HCT116 (cell line): ENCODE results near the gene HOXB1. TPM values are rescaled to one million over a fixed set of nuclear protein-coding genes. Genes with fewer than 3 reads are reported as not detected.

Experiments
- ATAC-seq: fragments of 200-7000 bp; cut with Tn5 transposase; 2 replicates; pipeline ENCODE4 v1.9.1; 2020; ENCODE audit warnings: mild to moderate bottlenecking, moderate library complexity
- BruUV-seq: library from RNA; stranded (reverse); fragments of 400-500 nt; replicated peaks from 2 replicates; lab custom pipeline; 2021; lab: Mats Ljungman, UMichigan
- CTCF ChIA-PET: fragments of 300-600 bp; sonication (Branson Sonifier 250); formaldehyde crosslinking; loops from one replicate; lab custom pipeline; 2021; ENCODE audit warnings: antibody characterized with exemption; lab: Charles Lee
- POLR2A ChIA-PET: fragments of 300-600, 350-600 bp; sonication (Branson Sonifier 250); formaldehyde crosslinking; loops from one replicate; lab custom pipeline; 2021; ENCODE audit warnings: antibody characterized with exemption; lab: Charles Lee
- RAD21 ChIA-PET, 2 experiments: fragments of 300-600 bp; sonication (Branson Sonifier 250); formaldehyde crosslinking; loops; one replicate each; lab custom pipeline; 2023; ENCODE audit warnings: low total read pairs in 2 of 2; ENCODE audit not compliant: uncharacterized antibody in 2 of 2, unreplicated experiment in 2 of 2, low non-redundant PET in 1 of 2; lab: Charles Lee
- DNase-seq: peaks from one replicate; pipeline ENCODE4 v3.0.0-alpha.2; 2010; ENCODE audit warnings: low read depth, low spot score
- H2AFZ ChIP-seq: fragments of 200-600 bp; shearing (Covaris generic), sonication (generic); 2 replicates; pipeline ENCODE4 v1.6.1; 2017; ENCODE audit warnings: low read depth, mixed run types, mixed read lengths, antibody characterized with exemption, low read length; ENCODE audit not compliant: poor library complexity, severe bottlenecking
- H3K27ac ChIP-seq: 2 replicates; pipeline ENCODE4 v1.5.1; 2012; ENCODE audit warnings: low read depth, low read length
- H3K27me3 ChIP-seq: fragments of 200-600 bp; sonication (generic); 2 replicates; pipeline ENCODE4 v1.6.1; 2016; ENCODE audit warnings: mixed run types, low read length, mixed read lengths; ENCODE audit not compliant: insufficient read depth
- H3K36me3 ChIP-seq, 2 experiments: fragments of 200-500 bp in 1 of 2; fragments of 200-600 bp in 1 of 2; sonication (Bioruptor generic) in 1 of 2; sonication (generic) in 1 of 2; 2 replicates each; pipeline versions ENCODE4 v1.5.1 to v1.6.1; 2014 to 2016; ENCODE audit warnings: low read length in 2 of 2, inconsistent platforms in 1 of 2, mixed read lengths in 1 of 2, mixed run types in 1 of 2; ENCODE audit not compliant: insufficient read depth in 2 of 2, control insufficient read depth in 1 of 2
- H3K4me1 ChIP-seq, 2 experiments: fragments of 200-600 bp in 1 of 2; sonication (generic) in 1 of 2; 2 replicates each; pipeline versions ENCODE4 v1.5.1 to v1.6.1; 2012 to 2017; ENCODE audit warnings: low read length in 2 of 2, inconsistent platforms in 1 of 2, mild to moderate bottlenecking in 1 of 2, mixed read lengths in 1 of 2, mixed run types in 1 of 2, moderate library complexity in 1 of 2; ENCODE audit not compliant: insufficient read depth in 2 of 2, control insufficient read depth in 1 of 2
- H3K4me2 ChIP-seq: fragments of 200-600 bp; sonication (generic); 2 replicates; pipeline ENCODE4 v1.6.1; 2017; ENCODE audit warnings: mixed run types, low read length, mixed read lengths
- H3K4me3 ChIP-seq, 2 experiments: fragments of 200-600 bp in 1 of 2; sonication (generic) in 1 of 2; replicated peaks in 1 of 2; 2 replicates each; pipeline ENCODE4 v1.5.1; 2011 to 2016; ENCODE audit warnings: low read length in 2 of 2, control low read depth in 1 of 2, low read depth in 1 of 2, mild to moderate bottlenecking in 1 of 2, mixed read lengths in 1 of 2, mixed run types in 1 of 2
- H3K79me2 ChIP-seq: fragments of 200-600 bp; sonication (generic); 2 replicates; pipeline ENCODE4 v1.6.1; 2017; ENCODE audit warnings: mild to moderate bottlenecking, mixed run types, low read length, moderate library complexity, mixed read lengths; ENCODE audit not compliant: insufficient read depth
- H3K9ac ChIP-seq: fragments of 200-600 bp; sonication (generic); 2 replicates; pipeline ENCODE4 v1.6.1; 2016; ENCODE audit warnings: low read length, mixed read lengths
- H3K9me2 ChIP-seq: fragments of 200-600 bp; sonication (generic), shearing (Covaris generic); 2 replicates; pipeline ENCODE4 v1.6.1; 2017; ENCODE audit warnings: mixed run types, mild to moderate bottlenecking, moderate library complexity; ENCODE audit not compliant: insufficient read depth
- H3K9me3 ChIP-seq, 2 experiments: fragments of 200-500 bp in 1 of 2; fragments of 200-600 bp in 1 of 2; sonication (Bioruptor generic) in 1 of 2; sonication (generic) in 1 of 2; 2 replicates each; pipeline ENCODE4 v1.6.1; 2014 to 2017; ENCODE audit warnings: low read length in 2 of 2, mixed read lengths in 2 of 2, inconsistent platforms in 1 of 2, low read depth in 1 of 2, mild to moderate bottlenecking in 1 of 2, mixed run types in 1 of 2, moderate library complexity in 1 of 2; ENCODE audit not compliant: control insufficient read depth in 1 of 2, insufficient read depth in 1 of 2
- H4K20me1 ChIP-seq: fragments of 200-600 bp; sonication (generic), shearing (Covaris generic); 2 replicates; pipeline ENCODE4 v1.6.1; 2017; ENCODE audit warnings: mixed run types, mild to moderate bottlenecking, moderate library complexity; ENCODE audit not compliant: insufficient read depth
- ATF3 ChIP-seq: IDR thresholded peaks from 2 replicates; pipeline ENCODE4 v1.6.1; 2012
- CBX3 ChIP-seq: IDR thresholded peaks from 2 replicates; pipeline ENCODE4 v1.6.1; 2012; ENCODE audit warnings: low read depth
- CEBPB ChIP-seq: IDR thresholded peaks from 2 replicates; pipeline ENCODE4 v1.6.1; 2012; ENCODE audit warnings: low read depth
- EGR1 ChIP-seq: IDR thresholded peaks from 2 replicates; pipeline ENCODE4 v1.6.1; 2012; ENCODE audit warnings: low read depth
- ELF1 ChIP-seq: IDR thresholded peaks from 2 replicates; pipeline ENCODE4 v1.6.1; 2012; ENCODE audit warnings: low read depth, borderline replicate concordance
- EZH2 ChIP-seq: fragments of 200-600 bp; sonication (generic); IDR thresholded peaks from 2 replicates; pipeline ENCODE4 v1.6.1; 2017; ENCODE audit warnings: antibody characterized with exemption, mixed run types
- EZH2phosphoT487 ChIP-seq: fragments of 200-600 bp; IDR thresholded peaks from 2 replicates; pipeline ENCODE4 v1.6.1; 2018; ENCODE audit warnings: antibody characterized with exemption, borderline replicate concordance
- FOSL1 ChIP-seq: IDR thresholded peaks from 2 replicates; pipeline ENCODE4 v1.6.1; 2012; ENCODE audit warnings: low read depth
- JUND ChIP-seq: IDR thresholded peaks from 2 replicates; pipeline ENCODE4 v1.6.1; 2012
- POLR2AphosphoS5 ChIP-seq: IDR thresholded peaks from 2 replicates; pipeline ENCODE4 v1.6.1; 2011; ENCODE audit warnings: mild to moderate bottlenecking, low read depth, low read length, moderate library complexity
- RAD21 ChIP-seq: IDR thresholded peaks from 2 replicates; pipeline ENCODE4 v1.6.1; 2012; ENCODE audit warnings: low read depth, mild to moderate bottlenecking
- REST ChIP-seq: IDR thresholded peaks from 2 replicates; pipeline ENCODE4 v1.6.1; 2012; ENCODE audit warnings: low read depth
- SIN3A ChIP-seq: IDR thresholded peaks from 2 replicates; pipeline ENCODE4 v1.6.1; 2012; ENCODE audit warnings: low read depth
- SP1 ChIP-seq: IDR thresholded peaks from 2 replicates; pipeline ENCODE4 v1.6.1; 2012; ENCODE audit warnings: low read depth
- SRF ChIP-seq: IDR thresholded peaks from 2 replicates; pipeline ENCODE4 v1.6.1; 2012; ENCODE audit warnings: low read depth
- TCF7L2 ChIP-seq: IDR thresholded peaks from 2 replicates; pipeline ENCODE4 v1.7.0; 2011; ENCODE audit warnings: borderline replicate concordance, inconsistent platforms; ENCODE audit not compliant: insufficient read depth, insufficient read length; ENCODE audit errors: extremely low read depth
- YY1 ChIP-seq: IDR thresholded peaks from 2 replicates; pipeline ENCODE4 v1.6.1; 2011; ENCODE audit warnings: low read length, low read depth, moderate library complexity, mild to moderate bottlenecking; ENCODE audit not compliant: insufficient replicate concordance; ENCODE audit errors: extremely low read depth
- ZBTB33 ChIP-seq: IDR thresholded peaks from 2 replicates; pipeline ENCODE4 v1.6.1; 2011; ENCODE audit warnings: mild to moderate bottlenecking, low read length, moderate library complexity; ENCODE audit not compliant: insufficient replicate concordance; ENCODE audit errors: extremely low read depth
- intact Hi-C: fragments of 100-400 bp; cut with micrococcal nuclease; formaldehyde crosslinking; loops from 2 replicates; pipeline ENCODE4 v1.10.0; 2022
- total RNA-seq: library from RNA; stranded (reverse); gene quantifications from one replicate; pipeline ENCODE4 v1.2.1, GENCODE V29; 2021; ENCODE audit not compliant: unreplicated experiment

The HOXB1 gene
- total RNA-seq, 1 experiment from 2014 or later: not detected

GRCh38 chr17:48541036-48541576 lies 10.3 kb upstream of the HOXB1 start:
- no peaks in the 10 kb centered on the region for H3K36me3 ChIP-seq
- no peak for ATAC-seq
- H3K4me2 ChIP-seq: no peak overlapping the region
- RAD21 ChIA-PET: no interaction called here
- H3K27me3 ChIP-seq: no peaks in the 10 kb centered on the region
- no peak overlapping the region for H3K9ac ChIP-seq
- no peaks in the 10 kb centered on the region for H3K9me2 ChIP-seq
- H3K4me1 ChIP-seq: peaks cover 14 to 27% of the 10 kb centered on the region in 2 experiments
- no peaks in the 10 kb centered on the region for H3K79me2 ChIP-seq
- DNase-seq: no peak
- POLR2A ChIA-PET: no interaction called here
- H3K9me3 ChIP-seq: no peaks in the 10 kb centered on the region
- no peak overlapping the region for H2AFZ ChIP-seq
- no TSS peak for BruUV-seq
- intact Hi-C loops: no loop called here
- no peak for TF ChIP-seq RAD21
- no peak for TF ChIP-seq CBX3
- TF ChIP-seq ATF3: no peak
- TF ChIP-seq ZBTB33: no peak
- no peak for TF ChIP-seq REST
- no peak for TF ChIP-seq EZH2
- no peak for TF ChIP-seq EGR1
- TF ChIP-seq POLR2AphosphoS5: no peak
- TF ChIP-seq YY1: no peak
- no peak for TF ChIP-seq TCF7L2
- no peak for TF ChIP-seq SIN3A
- TF ChIP-seq ELF1: no peak
- TF ChIP-seq SRF: no peak
- no peak for TF ChIP-seq CEBPB
- no peak for TF ChIP-seq JUND
- TF ChIP-seq SP1: no peak
- TF ChIP-seq FOSL1: no peak
- TF ChIP-seq EZH2phosphoT487: no peak
- TF ChIP-seq, all 23 proteins: peak for 0
- H4K20me1 ChIP-seq: no peaks in the 10 kb centered on the region
- CTCF ChIA-PET: no interaction called here
- H3K4me3 ChIP-seq: no peak overlapping the region
- no peak overlapping the region for H3K27ac ChIP-seq
